ENCODE results near the gene AGPAT3. TPM values are rescaled to one million over a fixed set of nuclear protein-coding genes. Genes with fewer than 3 reads are reported as not detected.

AGPAT3 gene
- total RNA-seq, 1 experiment from 2014 or later, result 13.0 TPM

DNA sequence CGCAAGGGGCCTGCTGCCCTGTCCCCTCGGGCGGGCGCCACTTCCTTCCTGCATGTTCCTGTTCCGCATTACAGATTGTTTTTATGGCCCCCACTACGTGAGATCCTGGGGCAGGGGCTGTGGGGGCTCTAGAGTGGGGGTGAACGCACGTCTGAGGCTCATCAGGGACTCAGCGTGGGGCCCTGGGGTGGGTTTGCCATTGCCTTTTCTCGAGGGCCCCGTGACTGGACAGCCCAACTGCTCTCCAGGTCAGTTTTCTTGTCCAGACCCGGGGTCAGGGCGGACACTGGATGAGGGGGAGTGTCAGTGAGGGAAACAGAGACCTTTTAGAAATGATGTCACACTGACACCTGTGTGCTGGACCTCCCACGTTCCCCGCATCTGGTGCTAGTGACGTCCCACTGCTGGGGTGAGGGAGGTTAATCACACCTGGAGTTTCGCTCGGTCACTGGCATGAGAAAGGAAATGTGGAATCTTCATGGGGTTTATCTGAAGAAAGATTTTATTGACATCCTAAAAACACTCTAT, 65.9 kb downstream of the AGPAT3 start:
- H4K5ac ChIP-seq (ENCODE audit: insufficient read length, low read depth, low read length), result no peak overlapping the region
- no CpG with 5 or more reads among the region's 18 CpGs for WGBS (ENCODE audit: extremely low coverage, insufficient read length, low lambda C conversion rate)
- H3K27ac Mint-ChIP-seq, result no peak overlapping the region
- H3K23ac ChIP-seq (ENCODE audit: insufficient read length, low read depth, low read length), result no peak overlapping the region
- no peaks in the 10 kb centered on the region for H3K4me1 ChIP-seq (ENCODE audit: insufficient read depth, low read length)
- no peak overlapping the region for H3K4me3 Mint-ChIP-seq
- no peak overlapping the region for H3K14ac ChIP-seq (ENCODE audit: insufficient read depth, low read length)
- no peaks in the 10 kb centered on the region for H3K9me3 ChIP-seq (ENCODE audit: control insufficient read depth, low read depth, low read length)
- H3K79me1 ChIP-seq (ENCODE audit: insufficient read depth, low read depth, low read length, poor library complexity, severe bottlenecking), result no peaks in the 10 kb centered on the region
- H3K18ac ChIP-seq (ENCODE audit: insufficient read length, low read depth, low read length), result no peak overlapping the region
- H2AFZ ChIP-seq (ENCODE audit: low read length), result no peak overlapping the region
- H2BK12ac ChIP-seq (ENCODE audit: insufficient read length, low read depth, low read length), result no peak overlapping the region
- H2BK20ac ChIP-seq (ENCODE audit: low read depth, low read length, poor library complexity, severe bottlenecking), result no peak overlapping the region
- H4K8ac ChIP-seq (replicated peaks; ENCODE audit: insufficient read length, low read depth, low read length), result no peak overlapping the region
- H2BK15ac ChIP-seq (ENCODE audit: low read depth, low read length), result no peak overlapping the region
- no peaks in the 10 kb centered on the region for H3K36me3 Mint-ChIP-seq (ENCODE audit: insufficient read depth in 1 of 3, low read depth in 3 of 3)
- H3K79me2 ChIP-seq (ENCODE audit: insufficient read depth, low read length), result no peaks in the 10 kb centered on the region
- H3K4me2 ChIP-seq (ENCODE audit: insufficient read depth, insufficient read length, low read length), result no peak overlapping the region
- no peaks in the 10 kb centered on the region for H3K27me3 Mint-ChIP-seq (ENCODE audit: low read depth)
- H4K91ac ChIP-seq (ENCODE audit: insufficient read length, low read depth, low read length), result no peak overlapping the region
- TF ChIP-seq, protein P1, sequence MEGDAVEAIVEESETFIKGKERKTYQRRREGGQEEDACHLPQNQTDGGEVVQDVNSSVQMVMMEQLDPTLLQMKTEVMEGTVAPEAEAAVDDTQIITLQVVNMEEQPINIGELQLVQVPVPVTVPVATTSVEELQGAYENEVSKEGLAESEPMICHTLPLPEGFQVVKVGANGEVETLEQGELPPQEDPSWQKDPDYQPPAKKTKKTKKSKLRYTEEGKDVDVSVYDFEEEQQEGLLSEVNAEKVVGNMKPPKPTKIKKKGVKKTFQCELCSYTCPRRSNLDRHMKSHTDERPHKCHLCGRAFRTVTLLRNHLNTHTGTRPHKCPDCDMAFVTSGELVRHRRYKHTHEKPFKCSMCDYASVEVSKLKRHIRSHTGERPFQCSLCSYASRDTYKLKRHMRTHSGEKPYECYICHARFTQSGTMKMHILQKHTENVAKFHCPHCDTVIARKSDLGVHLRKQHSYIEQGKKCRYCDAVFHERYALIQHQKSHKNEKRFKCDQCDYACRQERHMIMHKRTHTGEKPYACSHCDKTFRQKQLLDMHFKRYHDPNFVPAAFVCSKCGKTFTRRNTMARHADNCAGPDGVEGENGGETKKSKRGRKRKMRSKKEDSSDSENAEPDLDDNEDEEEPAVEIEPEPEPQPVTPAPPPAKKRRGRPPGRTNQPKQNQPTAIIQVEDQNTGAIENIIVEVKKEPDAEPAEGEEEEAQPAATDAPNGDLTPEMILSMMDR (conservative IDR thresholded peaks at IDR 0.05), result no peak
- no peak overlapping the region for H2BK5ac ChIP-seq (ENCODE audit: insufficient read length, low read length)
- no peak overlapping the region for H3K27ac ChIP-seq (ENCODE audit: insufficient read length, low read depth, low read length)
- H3K9ac ChIP-seq (ENCODE audit: extremely low read depth, insufficient read length, low read length), result no peak overlapping the region
- no peaks in the 10 kb centered on the region for H4K20me1 ChIP-seq (ENCODE audit: control insufficient read depth, insufficient read depth, insufficient read length)
- H3K27me3 ChIP-seq (ENCODE audit: insufficient read depth, low read length), result no peaks in the 10 kb centered on the region
- H2BK120ac ChIP-seq (ENCODE audit: low read depth, low read length, poor library complexity, severe bottlenecking), result no peak overlapping the region
- no peaks in the 10 kb centered on the region for H3K9me3 Mint-ChIP-seq
- no peak for DNase-seq
- no peaks in the 10 kb centered on the region for H3K23me2 ChIP-seq (ENCODE audit: insufficient read length, low read depth, low read length, poor library complexity, severe bottlenecking)
- no peak overlapping the region for H3K56ac ChIP-seq (ENCODE audit: insufficient read length, low read depth, low read length)
- peaks cover 9 to 12% of the 10 kb centered on the region in 2 experiments for H3K4me1 Mint-ChIP-seq
- H2AK5ac ChIP-seq (ENCODE audit: insufficient read length, low read length), result no peak overlapping the region
- H3T11ph ChIP-seq (ENCODE audit: low read length), result no peak overlapping the region
- H3K4ac ChIP-seq (ENCODE audit: low read depth, low read length), result no peak overlapping the region
